22Rv1 (cell line): ENCODE measurements around the gene MFAP4.

ENCODE experiments used
- CTCF ChIP-seq: fragments of 450-650 bp; IDR thresholded peaks from 2 replicates; pipeline ENCODE4 v1.5.1; 2017; ENCODE audit warnings: mild to moderate bottlenecking
- ZFX ChIP-seq: fragments of 450-650 bp; IDR thresholded peaks from 2 replicates; pipeline ENCODE4 v1.6.1; 2017; ENCODE audit warnings: antibody characterized with exemption, borderline replicate concordance

GRCh38 chr17:19379361-19380065 lies 7.5 kb downstream of the MFAP4 start:
- TF ChIP-seq CTCF, result no peak
- no peak for TF ChIP-seq ZFX
